ENCODE data around the gene RAB7B. TPM values are rescaled to one million over a fixed set of nuclear protein-coding genes. Genes with fewer than 3 reads are reported as not detected.

RAB7B gene
- total RNA-seq, 2 donors from 2014 or later = 16.1 to 17.5 TPM

GRCh38 chr1:205954819-205955404, 48.3 kb downstream of the RAB7B start:
- H3K9me3 ChIP-seq = no peaks in the 10 kb centered on the region
- H3K36me3 ChIP-seq = no peaks in the 10 kb centered on the region
- no peak for DNase-seq (ENCODE audit: low spot score)
- H3K4me1 ChIP-seq (replicated peaks) = no peaks in the 10 kb centered on the region
- no peak overlapping the region for H3K4me3 ChIP-seq
- no peak for TF ChIP-seq POLR2AphosphoS5 (IDR thresholded peaks at IDR 0.05)
- no peak for TF ChIP-seq POLR2A (IDR thresholded peaks at IDR 0.05)
- TF ChIP-seq, protein P1, sequence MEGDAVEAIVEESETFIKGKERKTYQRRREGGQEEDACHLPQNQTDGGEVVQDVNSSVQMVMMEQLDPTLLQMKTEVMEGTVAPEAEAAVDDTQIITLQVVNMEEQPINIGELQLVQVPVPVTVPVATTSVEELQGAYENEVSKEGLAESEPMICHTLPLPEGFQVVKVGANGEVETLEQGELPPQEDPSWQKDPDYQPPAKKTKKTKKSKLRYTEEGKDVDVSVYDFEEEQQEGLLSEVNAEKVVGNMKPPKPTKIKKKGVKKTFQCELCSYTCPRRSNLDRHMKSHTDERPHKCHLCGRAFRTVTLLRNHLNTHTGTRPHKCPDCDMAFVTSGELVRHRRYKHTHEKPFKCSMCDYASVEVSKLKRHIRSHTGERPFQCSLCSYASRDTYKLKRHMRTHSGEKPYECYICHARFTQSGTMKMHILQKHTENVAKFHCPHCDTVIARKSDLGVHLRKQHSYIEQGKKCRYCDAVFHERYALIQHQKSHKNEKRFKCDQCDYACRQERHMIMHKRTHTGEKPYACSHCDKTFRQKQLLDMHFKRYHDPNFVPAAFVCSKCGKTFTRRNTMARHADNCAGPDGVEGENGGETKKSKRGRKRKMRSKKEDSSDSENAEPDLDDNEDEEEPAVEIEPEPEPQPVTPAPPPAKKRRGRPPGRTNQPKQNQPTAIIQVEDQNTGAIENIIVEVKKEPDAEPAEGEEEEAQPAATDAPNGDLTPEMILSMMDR (IDR thresholded peaks at IDR 0.05) = no peak
- no peaks in the 10 kb centered on the region for H3K27me3 ChIP-seq (replicated peaks; ENCODE audit: insufficient read depth)
- WGBS = 51% methylated on average over 11 of the region's 11 CpGs
- intact Hi-C loops (cut with DNase I) = no loop called here
- H3K27ac ChIP-seq = no peak overlapping the region

- 100% methylated on average over 1 of the region's 1 CpG for WGBS
Measured at GRCh38 chr1:205951746-205952145, 51.4 kb downstream of the RAB7B start.

DNA sequence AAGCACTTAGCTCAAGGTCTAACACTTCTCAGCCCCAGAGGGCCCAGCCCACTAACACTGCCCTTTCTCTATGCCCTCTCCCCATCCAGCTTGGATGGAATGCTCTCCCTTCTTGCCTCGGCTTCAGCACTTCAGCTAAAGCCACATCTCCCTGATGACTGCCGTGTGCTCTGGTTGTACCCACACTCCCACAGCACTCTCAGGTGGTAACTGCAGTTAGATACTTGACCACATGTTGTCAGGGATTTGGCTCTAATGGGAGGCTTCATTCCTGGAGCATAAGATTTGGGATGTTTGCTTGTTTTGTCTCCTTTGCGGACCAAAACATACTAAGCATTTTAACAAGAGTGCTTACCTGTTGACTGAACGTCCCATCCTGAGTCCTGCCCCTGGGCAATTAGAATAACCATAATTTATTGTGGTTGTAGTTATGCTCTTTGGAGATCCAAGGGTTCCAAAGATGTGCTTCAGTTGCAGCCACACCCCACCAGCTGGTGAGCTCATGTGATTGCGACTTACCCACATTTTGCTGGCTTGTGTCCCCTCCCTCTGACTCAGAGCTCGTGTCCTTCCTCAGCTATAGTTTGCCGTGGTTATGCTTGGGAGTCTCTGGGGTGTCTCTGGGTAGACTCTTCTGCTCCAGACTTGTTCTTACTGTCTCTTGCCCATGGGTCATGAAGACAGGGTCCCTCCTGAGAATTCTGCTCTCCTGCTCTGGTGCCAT, 52.2 kb downstream of the RAB7B start:
- intact Hi-C loops (cut with DNase I) = no loop called here
- H3K4me1 ChIP-seq (replicated peaks) = no peaks in the 10 kb centered on the region
- DNase-seq (ENCODE audit: low spot score) = no peak
- H3K4me3 ChIP-seq = no peak overlapping the region
- 69% methylated on average over 7 of the region's 7 CpGs for whole genome bisulfite sequencing
- TF ChIP-seq POLR2AphosphoS5 (IDR thresholded peaks at IDR 0.05) (no peak), POLR2A (IDR thresholded peaks at IDR 0.05) (no peak)
- TF ChIP-seq, protein P1 (IDR thresholded peaks at IDR 0.05) = no peak
- no peak overlapping the region for H3K27ac ChIP-seq
- no peaks in the 10 kb centered on the region for H3K36me3 ChIP-seq
- no peaks in the 10 kb centered on the region for H3K9me3 ChIP-seq
- H3K27me3 ChIP-seq (replicated peaks; ENCODE audit: insufficient read depth) = no peaks in the 10 kb centered on the region

More at GRCh38 chr1:205951746-205952145, 51.4 kb downstream of the RAB7B start:
- Histone ChIP-seq H3K27ac (no peak overlapping the region), H3K9me3 (no peaks in the 10 kb centered on the region), H3K27me3 (replicated peaks; ENCODE audit: insufficient read depth) (no peaks in the 10 kb centered on the region), H3K4me3 (no peak overlapping the region), H3K36me3 (no peaks in the 10 kb centered on the region), H3K4me1 (replicated peaks) (no peaks in the 10 kb centered on the region)
- DNase-seq (ENCODE audit: low spot score) = no peak
- TF ChIP-seq POLR2AphosphoS5 (IDR thresholded peaks at IDR 0.05) = no peak
- no peak for TF ChIP-seq POLR2A (IDR thresholded peaks at IDR 0.05)
- TF ChIP-seq, protein P1 (IDR thresholded peaks at IDR 0.05) = no peak
- intact Hi-C loops (cut with DNase I) = no loop called here

DNA sequence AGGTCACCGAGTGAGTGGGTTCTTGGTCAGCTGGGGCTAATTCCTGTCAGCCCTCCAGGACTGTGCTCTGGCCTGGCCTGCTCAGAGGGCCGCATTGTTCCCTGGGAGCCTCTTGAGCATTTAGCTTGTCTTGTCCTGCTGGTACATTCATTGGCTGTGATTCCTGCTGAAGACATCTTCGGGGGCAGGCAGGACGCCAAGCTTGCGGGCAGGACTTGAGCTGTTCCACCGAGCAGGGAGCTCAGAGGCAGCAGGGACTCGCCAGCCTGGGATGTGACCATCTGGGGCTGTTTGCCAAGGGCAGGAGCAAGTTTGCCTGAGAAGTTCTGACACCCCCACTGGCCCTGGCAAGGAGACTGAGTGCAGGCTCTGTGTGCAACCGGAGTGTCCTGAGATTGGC, 52.9 kb downstream of the RAB7B start:
- no peak for TF ChIP-seq POLR2A (IDR thresholded peaks at IDR 0.05)
- TF ChIP-seq POLR2AphosphoS5 (IDR thresholded peaks at IDR 0.05) = peak; percentile 84
- no peaks in the 10 kb centered on the region for H3K4me1 ChIP-seq (replicated peaks)
- H3K9me3 ChIP-seq = no peaks in the 10 kb centered on the region
- H3K4me3 ChIP-seq = no peak overlapping the region
- intact Hi-C loops (cut with DNase I) = no loop called here
- H3K27ac ChIP-seq = peak overlapping the region in 1 of 2 donors; percentile 48
- no peaks in the 10 kb centered on the region for H3K27me3 ChIP-seq (replicated peaks; ENCODE audit: insufficient read depth)
- H3K36me3 ChIP-seq = no peaks in the 10 kb centered on the region
- DNase-seq (ENCODE audit: low spot score) = peak; percentile 87
- 25% methylated on average over 6 of the region's 8 CpGs for WGBS

DNA sequence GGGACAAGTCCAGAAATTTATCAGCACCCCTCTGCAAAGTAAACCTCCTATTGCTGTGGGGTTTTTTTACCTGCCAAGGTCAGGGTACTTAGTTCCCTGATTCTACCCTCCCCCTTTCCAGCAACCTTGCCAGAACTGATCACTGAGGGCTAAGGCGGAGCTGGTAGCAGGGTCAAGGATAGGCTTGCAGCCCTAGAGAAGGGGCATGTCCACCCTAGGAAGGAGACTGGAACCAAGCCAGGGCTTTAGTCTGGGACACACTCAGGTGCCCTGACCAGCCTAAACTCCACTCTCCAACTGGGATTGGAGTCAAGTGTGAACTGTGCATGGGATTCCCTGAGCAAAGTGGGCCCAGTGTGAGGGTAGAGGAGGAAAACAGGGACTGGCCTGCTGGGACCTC, 53.4 kb downstream of the RAB7B start:
- Histone ChIP-seq H3K36me3 (no peaks in the 10 kb centered on the region), H3K4me3 (no peak overlapping the region), H3K9me3 (no peaks in the 10 kb centered on the region), H3K27ac (peak overlapping the region in 1 of 2 donors; percentile 48), H3K4me1 (replicated peaks) (no peaks in the 10 kb centered on the region), H3K27me3 (replicated peaks; ENCODE audit: insufficient read depth) (peaks cover under 1% of the 10 kb centered on the region)
- WGBS = 95% methylated on average over 1 of the region's 1 CpG
- intact Hi-C loops (cut with DNase I) = no loop called here
- TF ChIP-seq POLR2AphosphoS5 (IDR thresholded peaks at IDR 0.05) = no peak
- TF ChIP-seq POLR2A (IDR thresholded peaks at IDR 0.05) = no peak
- TF ChIP-seq, protein P1 (IDR thresholded peaks at IDR 0.05) = no peak
- no peak for DNase-seq (ENCODE audit: low spot score)
